HG03439 (cell line): ENCODE results near the gene TFF3.
"Not testable (repeated sequence)": the region's sequence is repeated elsewhere in the genome, so short reads cannot be mapped to it uniquely, and the experiment has no call there.

Experiments used
- ATAC-seq: cut with Tn5 transposase; IDR thresholded peaks from one replicate; pipeline ENCODE4 v1.9.1; 2021; ENCODE audit warnings: mild to moderate bottlenecking, moderate library complexity; ENCODE audit not compliant: unreplicated experiment

The TFF3 gene

GRCh38 chr21:42306366-42307035, 8.7 kb downstream of the TFF3 start:
- no peak for ATAC-seq

GRCh38 chr21:42305707-42306147, 9.5 kb downstream of the TFF3 start:
- no peak for ATAC-seq

- ATAC-seq: no peak
Measured at GRCh38 chr21:42304556-42305454, 10.4 kb downstream of the TFF3 start.

- no peak for ATAC-seq
Measured at GRCh38 chr21:42303443-42303842, 11.8 kb downstream of the TFF3 start.

- ATAC-seq: no peak
Measured at GRCh38 chr21:42302794-42303193, 12.4 kb downstream of the TFF3 start.

- no peak for ATAC-seq
Measured at GRCh38 chr21:42302076-42302650, 13.0 kb downstream of the TFF3 start.

- no peak for ATAC-seq
Measured at GRCh38 chr21:42301371-42302075, 13.7 kb downstream of the TFF3 start.

GRCh38 chr21:42300956-42301355, 14.3 kb downstream of the TFF3 start:
- ATAC-seq: no peak

- ATAC-seq: no peak
Measured at GRCh38 chr21:42300045-42300583, 15.1 kb downstream of the TFF3 start.

- no peak for ATAC-seq
Measured at GRCh38 chr21:42299324-42300044, 15.7 kb downstream of the TFF3 start.

- no peak for ATAC-seq
Measured at GRCh38 chr21:42298657-42299056, 16.6 kb downstream of the TFF3 start.

GRCh38 chr21:42298237-42298636, 17.0 kb downstream of the TFF3 start:
- ATAC-seq: no peak

- no peak for ATAC-seq
Measured at GRCh38 chr21:42297377-42297776, 17.8 kb downstream of the TFF3 start.

GRCh38 chr21:42296501-42296900, 18.7 kb downstream of the TFF3 start:
- no peak for ATAC-seq

- no peak for ATAC-seq
Measured at GRCh38 chr21:42295845-42296244, 19.4 kb downstream of the TFF3 start.

- ATAC-seq: no peak
Measured at GRCh38 chr21:42294273-42294880, 20.8 kb downstream of the TFF3 start.

- no peak for ATAC-seq
Measured at GRCh38 chr21:42293649-42294272, 21.4 kb downstream of the TFF3 start.

GRCh38 chr21:42292563-42293142, 22.6 kb downstream of the TFF3 start:
- ATAC-seq: not testable (repeated sequence)
